IMR-90 (cell line): ENCODE measurements around the gene TMC8. TPM values are rescaled to one million over a fixed set of nuclear protein-coding genes. Genes with fewer than 3 reads are reported as not detected.

Source experiments
- ATAC-seq: fragments of 200-7000 bp; cut with Tn5 transposase; 2 replicates; pipeline ENCODE4 v1.9.1; 2020; ENCODE audit warnings: low read depth, mild to moderate bottlenecking, moderate library complexity
- BruUV-seq: library from RNA; stranded (reverse); fragments of 400-500 nt; replicated peaks from 2 replicates; lab custom pipeline; 2021; lab: Mats Ljungman, UMichigan
- CTCF ChIA-PET: fragments of 300-600 bp; formaldehyde crosslinking; extraction: SDS; loops from one replicate; lab custom pipeline; 2021; ENCODE audit warnings: antibody characterized with exemption; lab: Yijun Ruan, JAX
- POLR2A ChIA-PET: fragments of 300-600 bp; sonication (Branson Sonifier 250); formaldehyde crosslinking; loops from one replicate; lab custom pipeline; 2022; ENCODE audit warnings: antibody characterized with exemption; ENCODE audit not compliant: unreplicated experiment; lab: Charles Lee
- DNase-seq: peaks from one replicate; pipeline ENCODE4 v3.0.0; 2013
- H2AFZ ChIP-seq: replicated peaks from 2 replicates; pipeline ENCODE3; 2013; ENCODE audit warnings: low read length, mild to moderate bottlenecking; ENCODE audit not compliant: poor library complexity
- H2AK5ac ChIP-seq: 2 replicates; pipeline ENCODE4 v1.6.1; 2013; ENCODE audit warnings: low read depth, low read length, inconsistent platforms
- H2AK9ac ChIP-seq: replicated peaks from 2 replicates; pipeline ENCODE3; 2013; ENCODE audit warnings: mild to moderate bottlenecking, low read depth, low read length, moderate library complexity; ENCODE audit not compliant: poor library complexity
- H2BK120ac ChIP-seq: 2 replicates; pipeline ENCODE4 v1.6.1; 2013; ENCODE audit warnings: low read depth, low read length, inconsistent platforms
- H2BK15ac ChIP-seq: 3 replicates; pipeline ENCODE4 v1.6.1; 2013; ENCODE audit warnings: low read depth, low read length, inconsistent platforms
- H2BK20ac ChIP-seq: 2 replicates; pipeline ENCODE4 v1.6.1; 2013; ENCODE audit warnings: low read depth, mild to moderate bottlenecking, inconsistent platforms, low read length, moderate library complexity
- H2BK5ac ChIP-seq: 2 replicates; pipeline ENCODE4 v1.6.1; 2013; ENCODE audit warnings: mild to moderate bottlenecking, low read depth, low read length, inconsistent platforms; ENCODE audit not compliant: poor library complexity, severe bottlenecking
- H3K14ac ChIP-seq: replicated peaks from 2 replicates; pipeline ENCODE4 v1.6.1; 2013; ENCODE audit warnings: low read depth, low read length, inconsistent platforms
- H3K18ac ChIP-seq: 2 replicates; pipeline ENCODE4 v1.6.1; 2013; ENCODE audit warnings: low read depth, low read length, control low read depth
- H3K23ac ChIP-seq: 2 replicates; pipeline ENCODE4 v1.6.1; 2013; ENCODE audit warnings: low read depth, low read length, inconsistent platforms
- H3K27ac ChIP-seq: 2 replicates; pipeline ENCODE4 v1.5.1; 2013; ENCODE audit warnings: mild to moderate bottlenecking, control low read depth, low read length; ENCODE audit not compliant: insufficient read depth
- H3K27me3 ChIP-seq: 2 replicates; pipeline ENCODE4 v1.6.1; 2013; ENCODE audit warnings: low read length; ENCODE audit not compliant: control insufficient read depth, insufficient read depth
- H3K36me3 ChIP-seq: 2 replicates; pipeline ENCODE4 v1.6.1; 2013; ENCODE audit warnings: low read length, mixed read lengths; ENCODE audit not compliant: control insufficient read depth, insufficient read depth
- H3K4ac ChIP-seq: 2 replicates; pipeline ENCODE4 v1.6.1; 2013; ENCODE audit warnings: low read depth, low read length, inconsistent platforms
- H3K4me1 ChIP-seq: 2 replicates; pipeline ENCODE4 v1.6.1; 2013; ENCODE audit warnings: low read length, mixed read lengths; ENCODE audit not compliant: control insufficient read depth, insufficient read depth
- H3K4me2 ChIP-seq: 2 replicates; pipeline ENCODE4 v1.6.1; 2013; ENCODE audit warnings: low read depth, mild to moderate bottlenecking, control low read depth, low read length, moderate library complexity
- H3K4me3 ChIP-seq: 2 replicates; pipeline ENCODE4 v1.5.1; 2013; ENCODE audit warnings: low read depth, mild to moderate bottlenecking, control low read depth, low read length, moderate library complexity; ENCODE audit not compliant: insufficient read depth
- H3K56ac ChIP-seq: 2 replicates; pipeline ENCODE4 v1.6.1; 2013; ENCODE audit warnings: low read length, inconsistent platforms; ENCODE audit not compliant: insufficient read depth; ENCODE audit errors: extremely low read depth
- H3K79me1 ChIP-seq, 2 experiments: 2 replicates each; pipeline ENCODE4 v1.6.1; 2013; ENCODE audit warnings: low read length in 2 of 2, inconsistent platforms in 1 of 2, low read depth in 1 of 2
- H3K9ac ChIP-seq: 2 replicates; pipeline ENCODE4 v1.6.1; 2013; ENCODE audit warnings: low read depth, low read length, control low read depth
- H3K9me1 ChIP-seq: 2 replicates; pipeline ENCODE4 v1.6.1; 2013; ENCODE audit warnings: low read length, inconsistent platforms; ENCODE audit not compliant: insufficient read depth
- H3K9me3 ChIP-seq: 2 replicates; pipeline ENCODE4 v1.6.1; 2013; ENCODE audit warnings: low read length; ENCODE audit not compliant: control insufficient read depth, insufficient read depth
- H4K20me1 ChIP-seq: 2 replicates; pipeline ENCODE4 v1.6.1; 2013; ENCODE audit warnings: low read length, inconsistent platforms; ENCODE audit not compliant: insufficient read depth
- H4K5ac ChIP-seq: 2 replicates; pipeline ENCODE4 v1.6.1; 2013; ENCODE audit warnings: mild to moderate bottlenecking, low read depth, low read length, control low read depth
- H4K8ac ChIP-seq, 2 experiments: 2 replicates each; pipeline ENCODE4 v1.6.1; 2013; ENCODE audit warnings: low read depth in 2 of 2, low read length in 2 of 2, control low read depth in 1 of 2, inconsistent platforms in 1 of 2
- H4K91ac ChIP-seq: 2 replicates; pipeline ENCODE4 v1.6.1; 2013; ENCODE audit warnings: low read depth, low read length, inconsistent platforms; ENCODE audit not compliant: insufficient read depth
- CEBPB ChIP-seq: IDR thresholded peaks from 2 replicates; pipeline ENCODE4 v1.6.1; 2012; ENCODE audit warnings: low read depth, low read length, improper control_type of control experiment
- FOS ChIP-seq: fragments of 150-350 bp; IDR thresholded peaks from 2 replicates; pipeline ENCODE4 v1.6.1; 2016; ENCODE audit warnings: low read depth, low read length
- MAFK ChIP-seq: IDR thresholded peaks from 2 replicates; pipeline ENCODE4 v1.6.1; 2012; ENCODE audit warnings: low read depth, low read length, improper control_type of control experiment
- MAZ ChIP-seq: IDR thresholded peaks from 2 replicates; pipeline ENCODE4 v1.6.1; 2012; ENCODE audit warnings: low read depth, mild to moderate bottlenecking, low read length, improper control_type of control experiment, moderate library complexity, borderline replicate concordance
- MXI1 ChIP-seq: IDR thresholded peaks from 2 replicates; pipeline ENCODE4 v1.6.1; 2012; ENCODE audit warnings: low read depth, mild to moderate bottlenecking, low read length, moderate library complexity, borderline replicate concordance
- RCOR1 ChIP-seq: IDR thresholded peaks from 2 replicates; pipeline ENCODE4 v1.6.1; 2012; ENCODE audit warnings: mild to moderate bottlenecking, low read length, improper control_type of control experiment; ENCODE audit not compliant: insufficient replicate concordance
- RFX5 ChIP-seq: IDR thresholded peaks from 2 replicates; pipeline ENCODE4 v1.8.0; 2012; ENCODE audit warnings: low read depth, mild to moderate bottlenecking, low read length, moderate library complexity
- SMC3 ChIP-seq: fragments of 150-350 bp; IDR thresholded peaks from 2 replicates; pipeline ENCODE4 v1.6.1; 2016; ENCODE audit warnings: low read depth, mild to moderate bottlenecking, antibody characterized with exemption, low read length, moderate library complexity
- WGBS, 2 experiments: methylation state at CpG; one replicate each; pipeline versions ENCODE4 v1.1.5 to v1.1.7; 2013; ENCODE audit warnings: missing lambda C conversion rate in 2 of 2; ENCODE audit not compliant: insufficient read length in 1 of 2; ENCODE audit errors: extremely low coverage in 2 of 2; 5-methylcytosine and 5-hydroxymethylcytosine counted together
- dilution Hi-C: fragments of 300-500 bp; cut with HindIII; formaldehyde crosslinking; loops from one replicate; pipeline ENCODE4 v1.14.3; 2018; ENCODE audit warnings: low sequenced_read_pairs; ENCODE audit not compliant: unreplicated experiment
- in situ Hi-C: fragments of 300-500 bp; cut with MboI; formaldehyde crosslinking; loops from 3 replicates; pipeline ENCODE4 v1.14.3; 2019; ENCODE audit warnings: low sequenced_read_pairs, inconsistent platforms, mixed read lengths
- intact Hi-C: fragments of 100-400 bp; cut with micrococcal nuclease; formaldehyde crosslinking; loops from 2 replicates; pipeline ENCODE4 v1.10.0; 2022
- polyA plus RNA-seq, 3 experiments: library from polyadenylated mRNA; depleted of rRNA; stranded (reverse); fragments of >200 nt; gene quantifications; 2 replicates each; pipeline ENCODE4 v1.2.3, GENCODE V29; 2012; ENCODE audit warnings: low replicate concordance in 1 of 3
- total RNA-seq: library from RNA; depleted of rRNA; stranded (reverse); fragments of >200 nt; gene quantifications from 2 replicates; pipeline ENCODE4 v1.2.3, GENCODE V29; 2012
- TF ChIP-seq, protein P1 (sequence below): conservative IDR thresholded peaks from 2 replicates; pipeline ENCODE4 v1.5.1; 2012; ENCODE audit warnings: mild to moderate bottlenecking, low read depth, low read length, improper control_type of control experiment
- TF ChIP-seq, protein P2 (sequence below): fragments of 150-350 bp; IDR thresholded peaks from 2 replicates; pipeline ENCODE4 v1.6.1; 2017; ENCODE audit warnings: mild to moderate bottlenecking, antibody characterized with exemption, low read length, low read depth

Gene TMC8
- total and polyA plus RNA-seq, 2 of the 4 experiments (the other 2 are of a cell fraction), result not detected

DNA sequence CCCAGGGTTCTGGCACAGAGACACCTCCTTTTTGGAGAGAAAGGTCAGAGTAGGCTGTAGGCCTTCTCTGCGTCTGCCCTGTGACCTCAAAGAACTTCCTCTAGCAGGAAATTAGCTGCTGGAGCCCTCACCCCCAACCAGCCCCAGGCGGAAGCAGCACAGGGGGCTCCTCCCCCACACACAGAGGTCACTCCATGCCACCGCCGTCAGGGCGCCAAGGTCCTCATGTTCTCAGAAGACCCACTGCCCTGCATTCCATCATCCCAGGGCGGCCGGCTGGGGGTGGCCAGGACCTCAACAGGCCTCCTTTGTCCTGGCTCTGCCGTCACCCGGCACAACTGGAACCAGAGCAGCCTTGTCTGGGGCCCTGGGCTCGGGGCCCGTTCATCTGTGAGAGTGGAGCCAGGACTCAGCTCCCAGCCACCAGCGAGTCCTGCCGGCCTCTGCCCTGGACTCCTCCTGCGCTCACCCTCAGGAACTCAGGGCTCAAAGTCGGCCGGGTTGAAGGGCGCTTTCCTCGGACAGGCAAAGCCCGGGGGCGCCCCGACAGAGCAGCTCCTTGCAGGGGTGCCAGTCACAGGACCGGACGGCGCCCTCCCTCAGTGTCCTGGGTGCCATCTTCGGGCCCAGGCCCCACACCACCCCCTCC lies 3.2 kb upstream of the TMC8 start (continued):
- TF ChIP-seq, protein P1, sequence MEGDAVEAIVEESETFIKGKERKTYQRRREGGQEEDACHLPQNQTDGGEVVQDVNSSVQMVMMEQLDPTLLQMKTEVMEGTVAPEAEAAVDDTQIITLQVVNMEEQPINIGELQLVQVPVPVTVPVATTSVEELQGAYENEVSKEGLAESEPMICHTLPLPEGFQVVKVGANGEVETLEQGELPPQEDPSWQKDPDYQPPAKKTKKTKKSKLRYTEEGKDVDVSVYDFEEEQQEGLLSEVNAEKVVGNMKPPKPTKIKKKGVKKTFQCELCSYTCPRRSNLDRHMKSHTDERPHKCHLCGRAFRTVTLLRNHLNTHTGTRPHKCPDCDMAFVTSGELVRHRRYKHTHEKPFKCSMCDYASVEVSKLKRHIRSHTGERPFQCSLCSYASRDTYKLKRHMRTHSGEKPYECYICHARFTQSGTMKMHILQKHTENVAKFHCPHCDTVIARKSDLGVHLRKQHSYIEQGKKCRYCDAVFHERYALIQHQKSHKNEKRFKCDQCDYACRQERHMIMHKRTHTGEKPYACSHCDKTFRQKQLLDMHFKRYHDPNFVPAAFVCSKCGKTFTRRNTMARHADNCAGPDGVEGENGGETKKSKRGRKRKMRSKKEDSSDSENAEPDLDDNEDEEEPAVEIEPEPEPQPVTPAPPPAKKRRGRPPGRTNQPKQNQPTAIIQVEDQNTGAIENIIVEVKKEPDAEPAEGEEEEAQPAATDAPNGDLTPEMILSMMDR, result no peak

DNA sequence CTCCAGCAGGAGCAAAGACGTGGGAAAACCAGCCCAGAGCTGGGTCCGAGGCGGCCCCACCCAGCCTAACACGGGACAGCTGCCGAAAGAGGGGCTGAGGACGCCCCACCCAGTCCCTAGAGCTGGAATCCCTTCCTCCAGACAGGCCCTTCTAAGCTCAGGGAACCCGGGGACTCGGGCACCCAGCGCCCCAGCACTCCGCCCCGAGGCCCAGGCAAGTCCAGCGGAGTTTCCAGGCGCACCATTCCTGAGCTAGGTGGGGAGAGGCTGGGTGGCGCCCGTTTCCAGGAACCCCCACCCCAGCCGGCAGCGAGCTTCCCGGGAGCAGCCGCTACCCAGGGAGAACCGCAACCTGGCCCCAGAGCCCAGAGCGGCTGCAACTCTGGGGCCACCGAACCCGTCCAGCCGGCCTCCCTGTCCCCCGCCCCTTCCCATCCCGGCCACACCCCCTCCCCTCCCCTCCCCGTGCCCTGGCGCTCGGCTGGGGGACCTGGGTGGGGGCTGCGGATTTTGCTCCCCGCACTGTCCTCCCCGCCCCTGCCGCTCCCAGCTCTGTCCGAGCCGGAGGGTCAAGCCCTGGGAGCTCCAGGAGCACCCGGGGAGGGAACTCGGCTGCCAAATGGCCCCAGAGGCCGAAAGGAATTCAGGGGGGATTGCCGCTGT lies 2.6 kb upstream of the TMC8 start:
- no peak overlapping the region for H4K5ac ChIP-seq
- ChIA-PET POLR2A (no interaction called here), CTCF (no interaction called here)
- intact Hi-C loops, result no loop called here
- no peak overlapping the region for H3K18ac ChIP-seq
- no peaks in the 10 kb centered on the region for H3K36me3 ChIP-seq
- no peaks in the 10 kb centered on the region for H3K9me3 ChIP-seq
- no peak overlapping the region for H4K91ac ChIP-seq
- no peak overlapping the region for H4K8ac ChIP-seq
- H3K27me3 ChIP-seq, result peaks cover 61% of the 10 kb centered on the region
- no peak overlapping the region; the same call in 1 of the 2 replicates for H3K9ac ChIP-seq
- H3K79me1 ChIP-seq, result no peaks in the 10 kb centered on the region
- no peak overlapping the region for H2BK5ac ChIP-seq
- H3K4me1 ChIP-seq, result peaks cover 2% of the 10 kb centered on the region; the same call in 1 of the 2 replicates
- in situ Hi-C loops, result no loop called here
- no peak overlapping the region for H3K4ac ChIP-seq
- no peak overlapping the region for H2BK15ac ChIP-seq
- BruUV-seq, result no TSS peak
- no peaks in the 10 kb centered on the region for H3K9me1 ChIP-seq
- DNase-seq (no peak), ATAC-seq (peak; percentile 21)
- no peak overlapping the region for H3K56ac ChIP-seq
- H2BK120ac ChIP-seq, result no peak overlapping the region
- H3K27ac ChIP-seq, result no peak overlapping the region
- peak overlapping the region; percentile 71 for H3K4me2 ChIP-seq
- no peaks in the 10 kb centered on the region; the same call in 1 of the 2 replicates for H4K20me1 ChIP-seq
- peak overlapping the region; percentile 87 for H2AFZ ChIP-seq
- no peak overlapping the region for H2BK20ac ChIP-seq
- H2AK5ac ChIP-seq, result no peak overlapping the region
- no peak overlapping the region for H3K23ac ChIP-seq
- H3K4me3 ChIP-seq, result peak overlapping the region; percentile 45
- WGBS, 2 experiments, result no CpG with 5 or more reads among the region's 39 CpGs
- no peak overlapping the region for H2AK9ac ChIP-seq
- H3K14ac ChIP-seq, result no peak overlapping the region
- dilution Hi-C loops, result no loop called here
- TF ChIP-seq CEBPB (no peak), MXI1 (no peak), RCOR1 (no peak), MAZ (no peak), RFX5 (no peak), MAFK (no peak), SMC3 (no peak), FOS (no peak)
- TF ChIP-seq, protein P2, sequence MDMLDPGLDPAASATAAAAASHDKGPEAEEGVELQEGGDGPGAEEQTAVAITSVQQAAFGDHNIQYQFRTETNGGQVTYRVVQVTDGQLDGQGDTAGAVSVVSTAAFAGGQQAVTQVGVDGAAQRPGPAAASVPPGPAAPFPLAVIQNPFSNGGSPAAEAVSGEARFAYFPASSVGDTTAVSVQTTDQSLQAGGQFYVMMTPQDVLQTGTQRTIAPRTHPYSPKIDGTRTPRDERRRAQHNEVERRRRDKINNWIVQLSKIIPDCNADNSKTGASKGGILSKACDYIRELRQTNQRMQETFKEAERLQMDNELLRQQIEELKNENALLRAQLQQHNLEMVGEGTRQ, result no peak
- TF ChIP-seq, protein P1, result no peak
